ENCODE measurements around the gene DCP2.

GRCh38 chr5:112957036-112957808, 19.4 kb upstream of the DCP2 start:
- TF ChIP-seq, protein P1, sequence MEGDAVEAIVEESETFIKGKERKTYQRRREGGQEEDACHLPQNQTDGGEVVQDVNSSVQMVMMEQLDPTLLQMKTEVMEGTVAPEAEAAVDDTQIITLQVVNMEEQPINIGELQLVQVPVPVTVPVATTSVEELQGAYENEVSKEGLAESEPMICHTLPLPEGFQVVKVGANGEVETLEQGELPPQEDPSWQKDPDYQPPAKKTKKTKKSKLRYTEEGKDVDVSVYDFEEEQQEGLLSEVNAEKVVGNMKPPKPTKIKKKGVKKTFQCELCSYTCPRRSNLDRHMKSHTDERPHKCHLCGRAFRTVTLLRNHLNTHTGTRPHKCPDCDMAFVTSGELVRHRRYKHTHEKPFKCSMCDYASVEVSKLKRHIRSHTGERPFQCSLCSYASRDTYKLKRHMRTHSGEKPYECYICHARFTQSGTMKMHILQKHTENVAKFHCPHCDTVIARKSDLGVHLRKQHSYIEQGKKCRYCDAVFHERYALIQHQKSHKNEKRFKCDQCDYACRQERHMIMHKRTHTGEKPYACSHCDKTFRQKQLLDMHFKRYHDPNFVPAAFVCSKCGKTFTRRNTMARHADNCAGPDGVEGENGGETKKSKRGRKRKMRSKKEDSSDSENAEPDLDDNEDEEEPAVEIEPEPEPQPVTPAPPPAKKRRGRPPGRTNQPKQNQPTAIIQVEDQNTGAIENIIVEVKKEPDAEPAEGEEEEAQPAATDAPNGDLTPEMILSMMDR (IDR thresholded peaks at IDR 0.05): no peak
- TF ChIP-seq POLR2A (IDR thresholded peaks at IDR 0.05): no peak

Measured in Peyer's patch (tissue), 4 donors.